GM18511 (cell line): ENCODE data around the gene FBXO34.
"Not testable (repeated sequence)": the region's sequence is repeated elsewhere in the genome, so short reads cannot be mapped to it uniquely, and the experiment has no call there.

ENCODE experiments used
- ATAC-seq: cut with Tn5 transposase; IDR thresholded peaks from one replicate; pipeline ENCODE4 v1.9.1; 2021; ENCODE audit warnings: mild to moderate bottlenecking, moderate library complexity; ENCODE audit not compliant: unreplicated experiment

Gene FBXO34

DNA sequence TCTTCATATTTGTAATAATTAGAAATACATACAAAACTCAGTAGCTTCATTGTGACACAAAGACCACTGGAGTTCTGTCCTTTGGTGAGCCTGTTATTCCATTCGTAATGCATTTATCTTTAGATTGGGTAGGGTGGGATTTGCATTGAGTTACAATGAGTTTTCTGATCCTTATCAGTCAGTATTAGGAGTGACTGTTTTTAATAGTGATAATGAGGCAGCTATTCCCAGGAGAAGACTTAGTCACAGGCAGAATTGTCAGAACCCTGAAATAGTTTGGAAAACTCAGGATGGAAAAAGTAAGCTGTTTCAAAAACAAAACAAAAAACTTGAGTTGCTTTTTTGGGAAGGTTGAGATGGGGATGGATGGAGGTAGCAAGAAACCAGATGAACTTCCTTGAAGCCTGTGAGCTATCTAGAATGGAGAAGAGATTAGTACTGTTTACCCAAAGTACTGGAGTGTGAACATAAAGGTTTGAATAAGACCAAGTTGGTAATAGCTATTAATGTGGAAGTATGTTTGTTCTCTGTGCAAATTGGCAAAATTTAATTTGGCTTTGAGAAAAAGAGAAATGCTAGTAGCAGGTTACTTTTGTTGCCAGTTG, 38.6 kb downstream of the FBXO34 start:
- ATAC-seq = no peak

DNA sequence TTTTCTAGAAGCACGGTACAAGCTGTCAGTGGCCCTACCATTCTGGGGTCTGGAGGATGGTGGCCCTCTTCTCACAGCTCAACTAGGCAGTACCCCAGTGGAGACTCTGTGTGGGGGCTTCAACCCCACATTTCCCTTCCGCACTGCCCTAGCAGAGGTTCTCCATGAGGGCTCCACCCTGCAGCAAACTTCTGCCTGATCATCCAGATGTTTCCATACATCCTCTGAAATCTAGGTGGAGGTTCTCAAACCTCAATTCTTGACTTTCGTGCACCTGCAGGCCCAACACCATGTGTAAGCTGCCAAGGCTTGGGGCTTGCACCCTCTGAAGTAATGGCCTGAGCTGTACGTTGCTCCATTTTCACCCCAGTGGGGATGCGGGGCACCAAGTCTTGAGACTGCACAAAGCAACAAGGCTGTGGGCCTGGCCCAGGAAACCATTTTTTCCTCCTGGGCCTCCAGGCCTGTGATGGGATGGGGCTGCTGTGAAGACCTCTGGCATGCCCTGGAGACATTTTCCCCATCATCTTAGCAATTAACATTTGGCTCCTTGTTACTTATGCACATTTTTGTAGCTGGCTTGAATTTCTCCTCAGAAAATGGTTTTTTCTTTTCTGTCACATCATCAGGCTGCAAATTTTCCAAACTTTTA, 41.3 kb downstream of the FBXO34 start:
- ATAC-seq = not testable (repeated sequence)

DNA sequence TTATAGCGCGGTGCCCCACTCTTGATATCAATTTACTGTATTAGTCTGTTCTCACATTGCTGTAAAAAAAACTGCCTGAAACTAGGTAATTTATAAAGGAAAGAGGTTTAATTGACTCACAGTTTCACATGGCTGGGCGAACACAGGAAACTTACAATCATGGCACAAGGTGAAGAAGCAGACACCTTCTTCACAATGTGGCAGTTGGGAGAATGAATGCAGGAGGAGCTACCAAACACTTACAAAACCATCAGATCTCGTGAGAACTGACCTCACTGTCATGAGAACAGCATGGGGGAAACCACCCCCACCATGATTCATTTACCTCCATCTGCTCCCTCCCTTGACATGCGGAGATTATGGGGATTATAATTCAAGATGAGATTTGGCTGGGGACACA, 42.3 kb downstream of the FBXO34 start:
- ATAC-seq = no peak

DNA sequence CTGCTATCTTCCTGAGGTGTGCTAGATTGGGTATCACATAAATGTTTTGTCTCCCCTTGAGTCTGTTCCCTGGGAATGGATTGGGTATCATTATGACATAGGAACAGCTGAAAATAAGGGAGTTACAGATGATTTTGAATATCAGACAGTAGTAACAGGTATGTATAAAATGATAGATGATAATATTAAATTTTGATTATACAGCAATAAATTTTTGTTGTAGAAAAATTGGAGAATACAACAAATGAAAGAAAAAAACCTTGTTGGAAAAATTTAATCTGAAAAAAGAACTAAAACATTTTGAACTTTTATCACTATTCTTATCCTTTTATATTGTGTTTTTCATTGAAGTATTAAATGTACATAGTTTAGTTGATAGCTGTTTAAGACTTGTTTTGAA, 43.2 kb downstream of the FBXO34 start:
- ATAC-seq = no peak

DNA sequence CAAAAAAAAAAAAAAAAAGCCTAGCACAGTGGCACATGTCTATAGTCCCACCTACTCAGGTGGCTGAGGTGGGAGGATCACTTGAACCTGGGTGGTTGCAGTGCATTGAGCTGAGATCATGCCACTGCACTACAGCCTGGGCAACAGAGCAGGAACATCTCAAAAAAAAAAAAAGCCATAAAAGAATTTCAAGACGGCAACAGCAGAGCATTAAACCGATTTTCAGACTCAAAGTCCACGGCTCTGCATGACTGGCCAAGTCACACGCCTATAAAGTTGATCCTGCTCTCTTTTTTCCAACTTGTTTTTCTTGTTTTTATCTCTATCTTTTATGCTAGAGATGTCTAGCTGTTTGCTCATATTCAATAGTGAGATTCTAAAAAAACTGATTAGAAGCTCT, 45.3 kb downstream of the FBXO34 start:
- ATAC-seq = no peak

DNA sequence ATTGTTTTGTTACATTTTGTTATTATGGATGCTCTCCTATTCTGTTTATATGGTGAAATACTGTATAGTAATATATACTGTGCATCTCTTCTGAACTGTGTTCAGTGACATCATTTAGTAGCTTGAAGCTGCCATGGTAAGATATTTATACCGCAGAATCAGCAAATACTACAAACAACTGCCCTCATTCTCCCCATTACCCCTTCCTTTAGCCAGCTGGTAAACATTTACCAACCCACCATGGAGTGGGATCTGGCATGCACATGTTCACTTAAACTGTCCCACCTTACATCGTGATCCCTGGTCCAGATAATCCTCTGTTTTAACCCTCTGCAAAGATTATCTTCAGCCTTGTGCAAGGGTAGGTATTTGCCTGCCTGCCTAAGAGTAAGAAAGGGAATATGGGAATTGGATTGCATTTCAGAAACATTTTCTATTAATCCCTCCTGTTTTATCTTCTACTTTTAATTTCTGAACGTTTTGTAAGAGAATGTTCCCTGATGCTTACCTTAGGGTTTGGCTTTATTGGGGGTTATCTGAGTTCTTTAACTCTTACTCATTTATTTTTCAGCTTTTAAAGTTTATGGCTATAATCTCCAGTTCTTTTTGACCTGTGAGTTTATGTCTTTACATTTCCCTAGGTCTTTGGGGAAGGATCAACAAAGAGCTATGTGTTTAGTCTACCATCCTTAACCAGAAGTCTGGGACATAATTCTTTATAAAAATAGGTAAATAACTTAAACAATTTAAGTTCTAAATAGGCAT, 46.5 kb downstream of the FBXO34 start:
- no peak for ATAC-seq

DNA sequence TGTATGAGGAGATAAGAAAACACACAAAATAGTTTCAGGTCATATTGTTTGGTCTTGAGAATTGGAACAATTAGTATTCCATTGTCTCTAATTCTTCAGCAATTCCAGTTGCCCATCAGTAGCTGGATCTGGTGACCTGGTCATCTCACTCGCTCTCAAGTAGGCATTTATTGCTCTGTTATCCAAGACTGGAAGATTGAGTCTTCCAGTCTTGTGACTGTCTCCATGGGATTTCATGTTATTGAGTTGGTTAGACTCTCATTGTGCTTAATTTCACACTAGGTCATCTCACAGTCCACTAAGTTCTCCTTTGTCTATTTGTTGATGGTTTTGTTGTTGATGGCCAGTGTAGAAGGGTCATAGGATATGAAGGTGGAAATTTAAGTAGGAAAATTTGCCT, 47.5 kb downstream of the FBXO34 start:
- ATAC-seq = no peak

DNA sequence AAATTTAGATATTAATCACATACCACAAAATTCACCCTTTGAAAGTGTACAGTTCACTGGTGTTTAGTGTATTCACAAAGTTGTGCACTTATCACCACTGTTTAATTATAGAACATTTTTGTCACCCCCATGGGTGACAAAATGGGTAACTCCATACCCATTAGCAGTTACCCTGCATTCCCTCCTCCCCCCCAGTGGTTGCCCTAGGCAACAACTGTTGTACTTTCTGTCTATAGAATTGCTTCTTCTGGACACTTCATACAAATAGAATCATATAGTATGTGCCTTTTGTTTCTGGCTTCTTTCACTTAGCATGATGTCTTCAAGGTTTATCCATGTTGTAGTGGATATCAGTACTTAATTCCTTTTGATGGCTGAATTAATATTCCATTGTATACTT, 52.7 kb downstream of the FBXO34 start:
- ATAC-seq = no peak

DNA sequence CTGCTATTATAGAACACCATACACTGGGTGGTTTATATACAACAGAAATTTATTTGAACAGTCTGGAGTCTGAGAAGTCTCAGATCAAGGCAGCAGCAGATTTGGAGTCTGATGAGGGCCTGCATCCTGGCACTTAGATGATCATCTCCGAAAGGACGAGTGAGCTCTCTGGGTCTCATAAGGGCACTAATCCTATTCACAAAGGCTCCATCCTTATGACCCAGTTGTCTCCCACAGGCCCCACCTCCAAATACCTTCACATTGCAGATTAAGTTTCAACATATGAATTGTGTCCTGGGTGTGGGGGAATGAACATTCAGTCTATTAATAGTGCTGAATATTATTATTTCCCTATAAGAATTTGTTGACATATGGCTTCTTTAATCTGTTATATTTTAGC, 53.6 kb downstream of the FBXO34 start:
- ATAC-seq = no peak

DNA sequence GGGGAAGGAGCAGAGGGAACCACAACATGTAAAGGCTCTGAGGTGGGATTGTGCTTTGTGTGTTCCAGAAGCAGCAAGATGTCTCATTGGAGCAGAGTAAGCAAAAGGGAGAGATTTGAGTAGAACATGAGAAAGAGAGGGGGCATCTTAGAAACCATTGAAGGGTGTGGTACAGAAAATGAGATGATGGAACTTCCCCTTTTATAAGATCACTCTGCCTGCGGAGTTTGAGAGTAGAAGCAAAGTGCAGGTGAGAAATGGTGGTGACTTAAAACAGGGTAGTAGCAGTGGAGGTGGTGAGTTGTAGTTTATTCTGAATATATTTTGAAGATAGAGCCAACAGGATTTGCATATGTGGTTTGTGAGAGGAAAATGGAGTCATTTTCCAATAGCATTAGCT, 56.0 kb downstream of the FBXO34 start:
- ATAC-seq = peak; percentile 80

DNA sequence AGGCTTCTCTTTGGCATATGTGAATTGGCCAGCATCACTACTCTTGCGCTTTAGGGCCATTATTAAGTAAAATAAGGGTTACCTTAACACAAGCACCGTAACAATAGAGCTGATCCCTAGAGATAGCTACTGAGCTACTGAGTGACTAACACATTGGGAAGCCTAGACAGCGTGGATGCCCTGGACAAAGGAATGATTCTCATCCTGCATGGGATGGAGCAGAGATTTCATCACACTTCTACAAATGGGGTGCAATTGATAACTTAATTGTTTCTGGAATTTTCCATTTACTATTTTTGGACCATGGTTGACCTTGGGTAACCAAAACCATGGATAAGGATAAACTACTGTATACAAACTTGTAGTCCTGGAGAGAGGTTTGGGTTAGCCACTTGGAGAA, 57.1 kb downstream of the FBXO34 start:
- no peak for ATAC-seq

DNA sequence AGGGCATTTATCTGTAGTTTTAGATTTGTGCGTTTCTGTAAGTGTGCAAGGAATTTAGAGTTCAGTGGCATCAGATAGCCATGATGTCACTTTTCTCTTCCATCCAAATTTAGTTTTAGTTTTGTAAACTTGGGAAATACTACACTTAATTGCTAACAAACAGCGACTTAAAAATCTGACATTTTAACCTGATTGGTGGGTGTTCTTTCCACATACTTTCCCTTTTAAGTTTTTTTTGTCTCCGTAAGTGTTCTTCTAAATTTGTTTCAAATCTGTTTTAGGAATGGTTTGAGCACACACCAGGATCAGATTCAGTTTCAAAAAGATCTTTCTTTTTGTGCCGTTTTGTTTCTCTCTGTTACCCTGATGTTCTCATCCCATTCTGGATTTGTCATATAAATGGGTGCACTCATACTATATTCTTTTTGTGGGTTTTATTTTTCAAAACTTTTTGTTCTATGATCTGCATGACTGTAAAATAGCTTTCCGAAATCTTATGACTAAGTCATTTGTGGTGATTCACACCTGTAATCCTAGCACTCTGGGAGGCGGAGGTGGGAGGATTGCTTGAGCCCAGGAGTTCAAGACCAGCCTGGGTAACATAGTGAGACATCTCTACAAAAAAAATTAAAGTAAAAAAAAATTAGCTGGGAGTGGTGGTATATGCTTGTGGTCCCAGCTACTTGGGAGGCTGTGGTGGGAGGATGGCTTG, 58.9 kb downstream of the FBXO34 start:
- ATAC-seq = no peak

DNA sequence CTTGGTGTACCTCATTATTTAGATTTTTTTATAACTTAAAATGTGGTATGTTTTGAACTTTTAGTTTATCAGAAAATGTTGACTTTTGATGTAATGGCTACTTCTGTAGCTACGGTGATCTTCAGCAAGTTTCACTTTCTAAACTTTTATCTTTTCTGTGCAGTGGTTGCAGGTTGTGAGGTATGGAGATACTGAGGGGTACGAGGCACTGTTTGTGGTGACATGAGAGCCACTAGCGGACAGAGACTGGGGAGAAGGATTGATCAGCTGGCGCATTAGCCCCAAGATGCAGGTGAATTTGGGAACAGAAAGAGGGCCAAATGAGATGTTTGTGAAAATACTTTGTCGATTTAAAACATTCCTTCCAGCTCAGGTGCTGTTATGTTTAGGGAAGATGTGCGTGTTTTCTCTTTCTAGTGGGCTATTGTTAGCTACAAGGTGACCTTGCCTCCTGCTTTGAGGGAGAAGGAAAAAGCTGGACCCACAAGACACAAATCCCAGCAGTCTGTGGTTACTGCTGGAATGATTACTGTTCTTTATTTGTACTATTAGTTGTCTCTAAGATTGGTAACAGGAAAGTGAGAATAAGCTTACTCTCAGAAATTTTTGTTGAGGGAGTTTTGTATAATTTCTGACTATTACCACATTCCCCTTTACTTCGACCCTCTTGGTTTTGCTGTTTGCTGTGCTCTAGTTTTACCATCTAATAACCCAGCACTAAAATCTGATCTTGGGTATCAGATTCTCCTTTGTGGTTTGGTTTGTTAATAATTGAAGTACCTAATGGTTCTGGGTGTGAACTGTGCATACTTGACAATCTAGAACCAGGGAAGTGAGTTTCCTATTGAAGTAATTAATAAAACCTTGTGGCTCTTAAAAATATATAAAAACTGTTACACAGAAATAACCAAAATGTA, 61.7 kb downstream of the FBXO34 start:
- ATAC-seq = peak; percentile 73

DNA sequence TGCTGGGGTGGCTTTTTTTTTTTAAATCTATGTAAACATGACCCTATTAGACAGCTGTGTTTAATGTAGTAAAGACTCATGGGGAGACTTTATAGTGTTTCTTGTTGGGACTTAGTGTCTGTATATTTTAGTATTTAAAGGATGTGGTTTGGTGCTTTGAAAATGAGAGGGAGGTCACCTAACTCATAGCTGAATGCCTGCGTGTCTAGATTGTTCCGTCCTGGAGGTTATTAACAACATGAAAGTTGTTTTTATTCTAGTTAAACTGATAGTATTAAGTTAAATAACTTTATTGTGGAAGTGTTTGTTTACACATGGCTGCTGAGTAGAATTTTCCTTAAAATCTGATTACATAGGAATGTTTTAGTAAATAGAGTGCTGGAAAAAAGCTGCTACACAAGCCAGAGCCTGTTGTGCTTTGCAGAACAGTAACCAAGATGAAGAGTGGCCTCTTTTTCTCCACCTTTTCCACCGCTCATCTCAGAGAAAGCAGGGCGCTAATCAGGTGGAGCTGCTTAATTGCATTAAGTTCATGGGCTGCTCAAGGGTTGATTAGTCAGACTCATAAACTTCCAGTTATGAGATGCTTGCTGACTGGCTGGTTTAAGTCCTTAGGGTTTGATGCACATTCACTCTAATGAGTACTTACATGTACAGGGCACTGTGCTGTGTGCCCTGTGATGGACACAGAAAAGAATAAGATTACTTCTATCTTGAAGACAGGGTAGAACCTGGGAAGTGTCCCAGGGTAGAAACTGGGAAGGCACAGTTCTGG, 62.7 kb downstream of the FBXO34 start:
- peak; percentile 65 for ATAC-seq

DNA sequence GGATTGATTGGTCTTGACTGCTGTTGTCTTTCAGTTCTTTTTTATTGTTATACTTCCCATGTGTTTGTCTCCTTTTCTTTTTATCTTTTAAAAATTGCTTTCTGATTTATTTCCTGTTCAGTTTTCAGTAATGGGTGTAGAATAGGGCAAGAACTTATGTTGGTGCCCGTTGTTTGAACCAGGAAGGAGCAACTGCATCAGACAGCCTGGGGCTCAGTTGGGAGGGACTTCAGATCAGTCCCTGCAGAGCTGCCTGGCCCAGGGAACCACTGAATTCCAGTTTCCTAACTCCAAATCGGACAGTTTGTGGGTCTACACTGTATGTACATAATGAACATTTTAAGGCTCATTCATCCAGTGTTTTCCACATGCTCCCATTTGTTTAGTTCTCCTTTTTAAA, 64.9 kb downstream of the FBXO34 start:
- no peak for ATAC-seq

DNA sequence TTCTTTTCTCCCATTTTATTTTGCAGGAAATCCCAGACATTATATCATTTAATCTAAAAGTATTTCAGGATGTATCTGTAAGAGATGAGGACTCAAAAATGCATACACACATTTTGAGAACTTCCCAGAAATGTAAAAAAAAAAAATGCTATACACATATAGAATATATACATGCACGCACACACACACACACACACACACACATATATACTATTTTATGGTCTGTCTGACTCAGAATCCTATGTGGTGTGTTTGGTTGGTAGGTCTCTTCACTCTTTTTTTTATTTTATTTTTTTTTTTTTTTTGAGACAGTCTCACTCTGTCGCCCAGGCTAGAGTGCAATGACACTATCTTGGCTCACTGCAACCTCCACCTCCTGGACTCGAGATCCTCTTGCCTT, 65.5 kb downstream of the FBXO34 start:
- ATAC-seq = no peak

DNA sequence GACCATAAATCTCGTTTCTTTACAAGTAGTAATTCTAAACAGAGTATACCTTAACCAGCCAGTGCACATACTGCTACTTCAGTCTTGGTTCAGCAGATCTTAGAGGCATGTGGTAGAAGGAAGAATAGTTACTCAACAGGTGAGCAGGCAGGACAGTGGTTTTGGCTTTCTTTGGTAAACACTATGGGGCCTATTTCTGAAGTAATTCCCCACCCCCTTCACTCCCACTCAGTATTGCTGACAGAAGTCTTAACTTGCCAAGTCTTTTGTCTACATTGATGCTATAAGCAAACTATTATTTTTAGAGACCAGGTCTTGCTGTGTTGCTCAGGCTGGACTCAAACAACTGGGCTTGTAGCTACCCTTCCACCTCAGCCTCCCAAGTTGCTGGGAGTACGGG, 68.5 kb downstream of the FBXO34 start:
- ATAC-seq = peak; percentile 72

DNA sequence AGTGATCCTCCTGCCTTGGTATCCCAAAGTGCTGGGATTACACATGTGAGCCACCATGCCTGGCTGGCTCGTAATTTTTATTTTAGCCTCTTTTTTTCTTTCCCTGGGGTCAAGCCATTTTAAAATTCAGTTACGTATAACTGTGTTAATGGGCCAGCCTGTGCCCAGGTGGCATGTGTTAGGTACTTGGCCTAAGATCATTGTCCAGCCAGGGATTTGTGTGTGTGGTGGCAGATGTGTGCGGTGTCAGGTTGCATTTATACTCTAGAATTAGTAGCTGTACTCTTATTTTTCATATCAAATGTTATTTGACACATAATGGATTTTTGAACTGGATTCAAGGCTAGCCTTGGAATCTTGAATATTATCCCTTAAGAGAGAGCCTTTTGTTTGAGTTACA, 69.3 kb downstream of the FBXO34 start:
- no peak for ATAC-seq

DNA sequence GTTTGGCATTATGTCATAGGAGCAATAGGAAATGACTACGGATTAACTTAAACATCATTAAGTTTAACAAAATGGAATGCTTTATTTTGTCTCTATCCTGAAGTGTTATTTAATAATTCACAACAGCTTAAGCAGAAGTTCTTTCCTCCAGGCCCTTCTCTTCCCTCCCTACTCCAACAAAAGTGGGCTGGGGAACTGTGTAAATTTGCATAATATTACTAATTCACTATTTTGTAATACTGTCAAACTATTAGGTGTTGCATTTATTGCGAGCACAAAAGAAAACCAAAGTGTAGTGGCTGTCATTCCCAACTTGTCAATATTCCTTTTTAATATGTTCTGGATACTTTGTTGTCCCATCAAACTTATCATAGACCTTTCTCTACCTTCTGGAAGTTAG, 70.6 kb downstream of the FBXO34 start:
- ATAC-seq = no peak
